Measurements from ENCODE around the gene TCF12. TPM values are rescaled to one million over a fixed set of nuclear protein-coding genes. Genes with fewer than 3 reads are reported as not detected.

Gene TCF12
- total RNA-seq, 1 donor from 2014 or later, result 84.6 TPM

- TF ChIP-seq, protein P1, sequence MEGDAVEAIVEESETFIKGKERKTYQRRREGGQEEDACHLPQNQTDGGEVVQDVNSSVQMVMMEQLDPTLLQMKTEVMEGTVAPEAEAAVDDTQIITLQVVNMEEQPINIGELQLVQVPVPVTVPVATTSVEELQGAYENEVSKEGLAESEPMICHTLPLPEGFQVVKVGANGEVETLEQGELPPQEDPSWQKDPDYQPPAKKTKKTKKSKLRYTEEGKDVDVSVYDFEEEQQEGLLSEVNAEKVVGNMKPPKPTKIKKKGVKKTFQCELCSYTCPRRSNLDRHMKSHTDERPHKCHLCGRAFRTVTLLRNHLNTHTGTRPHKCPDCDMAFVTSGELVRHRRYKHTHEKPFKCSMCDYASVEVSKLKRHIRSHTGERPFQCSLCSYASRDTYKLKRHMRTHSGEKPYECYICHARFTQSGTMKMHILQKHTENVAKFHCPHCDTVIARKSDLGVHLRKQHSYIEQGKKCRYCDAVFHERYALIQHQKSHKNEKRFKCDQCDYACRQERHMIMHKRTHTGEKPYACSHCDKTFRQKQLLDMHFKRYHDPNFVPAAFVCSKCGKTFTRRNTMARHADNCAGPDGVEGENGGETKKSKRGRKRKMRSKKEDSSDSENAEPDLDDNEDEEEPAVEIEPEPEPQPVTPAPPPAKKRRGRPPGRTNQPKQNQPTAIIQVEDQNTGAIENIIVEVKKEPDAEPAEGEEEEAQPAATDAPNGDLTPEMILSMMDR (IDR thresholded peaks at IDR 0.05; ENCODE audit: insufficient read depth, low read length, poor library complexity, severe bottlenecking), result no peak
- H3K4me3 ChIP-seq (ENCODE audit: low read depth, low read length), result no peak overlapping the region
- no peaks in the 10 kb centered on the region for H3K36me3 ChIP-seq (ENCODE audit: control insufficient read depth, insufficient read depth, low read length)
- no peak for DNase-seq (ENCODE audit: low read depth)
- no peaks in the 10 kb centered on the region for H3K27me3 ChIP-seq (ENCODE audit: control insufficient read depth, insufficient read depth, low read length)
Observed at GRCh38 chr15:56943403-56943802, 25.0 kb downstream of the TCF12 start.

GRCh38 chr15:56944485-56944884 is 26.0 kb downstream of the TCF12 start:
- Histone ChIP-seq H3K36me3 (ENCODE audit: control insufficient read depth, insufficient read depth, low read length) (no peaks in the 10 kb centered on the region), H3K4me3 (ENCODE audit: low read depth, low read length) (no peak overlapping the region), H3K27me3 (ENCODE audit: control insufficient read depth, insufficient read depth, low read length) (no peaks in the 10 kb centered on the region)
- DNase-seq (ENCODE audit: low read depth), result no peak
- TF ChIP-seq, protein P1 (IDR thresholded peaks at IDR 0.05; ENCODE audit: insufficient read depth, low read length, poor library complexity, severe bottlenecking), result no peak

GRCh38 chr15:56946150-56946549 is 27.7 kb downstream of the TCF12 start:
- no peaks in the 10 kb centered on the region for H3K27me3 ChIP-seq (ENCODE audit: control insufficient read depth, insufficient read depth, low read length)
- no peaks in the 10 kb centered on the region for H3K36me3 ChIP-seq (ENCODE audit: control insufficient read depth, insufficient read depth, low read length)
- TF ChIP-seq, protein P1 (IDR thresholded peaks at IDR 0.05; ENCODE audit: insufficient read depth, low read length, poor library complexity, severe bottlenecking), result no peak
- H3K4me3 ChIP-seq (ENCODE audit: low read depth, low read length), result no peak overlapping the region
- DNase-seq (ENCODE audit: low read depth), result no peak

- Histone ChIP-seq H3K4me3 (ENCODE audit: low read depth, low read length) (no peak overlapping the region), H3K36me3 (ENCODE audit: control insufficient read depth, insufficient read depth, low read length) (no peaks in the 10 kb centered on the region), H3K27me3 (ENCODE audit: control insufficient read depth, insufficient read depth, low read length) (no peaks in the 10 kb centered on the region)
- TF ChIP-seq, protein P1 (IDR thresholded peaks at IDR 0.05; ENCODE audit: insufficient read depth, low read length, poor library complexity, severe bottlenecking), result no peak
- DNase-seq (ENCODE audit: low read depth), result no peak
Observed at GRCh38 chr15:56948000-56948763, 29.7 kb downstream of the TCF12 start.

GRCh38 chr15:56948764-56949101 is 30.3 kb downstream of the TCF12 start:
- no peaks in the 10 kb centered on the region for H3K36me3 ChIP-seq (ENCODE audit: control insufficient read depth, insufficient read depth, low read length)
- no peak overlapping the region for H3K4me3 ChIP-seq (ENCODE audit: low read depth, low read length)
- TF ChIP-seq, protein P1 (IDR thresholded peaks at IDR 0.05; ENCODE audit: insufficient read depth, low read length, poor library complexity, severe bottlenecking), result no peak
- H3K27me3 ChIP-seq (ENCODE audit: control insufficient read depth, insufficient read depth, low read length), result no peaks in the 10 kb centered on the region
- DNase-seq (ENCODE audit: low read depth), result no peak

- no peak for DNase-seq (ENCODE audit: low read depth)
- TF ChIP-seq, protein P1 (IDR thresholded peaks at IDR 0.05; ENCODE audit: insufficient read depth, low read length, poor library complexity, severe bottlenecking), result no peak
- no peak overlapping the region for H3K4me3 ChIP-seq (ENCODE audit: low read depth, low read length)
- H3K27me3 ChIP-seq (ENCODE audit: control insufficient read depth, insufficient read depth, low read length), result no peaks in the 10 kb centered on the region
- H3K36me3 ChIP-seq (ENCODE audit: control insufficient read depth, insufficient read depth, low read length), result no peaks in the 10 kb centered on the region
Observed at GRCh38 chr15:56950979-56951378, 32.5 kb downstream of the TCF12 start.

All from kidney epithelial cell (primary cell).